Dermis blood vessel endothelial cell (primary cell): ENCODE data around the gene PERCC1. TPM values are rescaled to one million over a fixed set of nuclear protein-coding genes. Genes with fewer than 3 reads are reported as not detected.

Source experiments
- DNase-seq: peaks from one replicate; pipeline ENCODE4 v3.0.0; 2010
- total RNA-seq: library from RNA; depleted of rRNA; stranded (reverse); fragments of >200 nt; gene quantifications from 2 replicates; pipeline ENCODE4 v1.2.3, GENCODE V29; 2014

Gene PERCC1
- total RNA-seq, result not detected in 2 replicates

- DNase-seq, result no peak
These were observed at the start of gene PERCC1 for GRCh38 chr16:1430759-1431496. TSS of gene PERCC1 (plus strand) at chr16:1431078. CDS start at chr16:1432594, 1,516 bp downstream.

GRCh38 chr16:1381612-1382406 lies 49.1 kb upstream of the PERCC1 start:
- no peak for DNase-seq

GRCh38 chr16:1383556-1383955 lies 47.3 kb upstream of the PERCC1 start:
- DNase-seq, result no peak

- DNase-seq, result no peak
These were observed 45.6 kb upstream of the PERCC1 start for GRCh38 chr16:1385232-1385631.

DNA sequence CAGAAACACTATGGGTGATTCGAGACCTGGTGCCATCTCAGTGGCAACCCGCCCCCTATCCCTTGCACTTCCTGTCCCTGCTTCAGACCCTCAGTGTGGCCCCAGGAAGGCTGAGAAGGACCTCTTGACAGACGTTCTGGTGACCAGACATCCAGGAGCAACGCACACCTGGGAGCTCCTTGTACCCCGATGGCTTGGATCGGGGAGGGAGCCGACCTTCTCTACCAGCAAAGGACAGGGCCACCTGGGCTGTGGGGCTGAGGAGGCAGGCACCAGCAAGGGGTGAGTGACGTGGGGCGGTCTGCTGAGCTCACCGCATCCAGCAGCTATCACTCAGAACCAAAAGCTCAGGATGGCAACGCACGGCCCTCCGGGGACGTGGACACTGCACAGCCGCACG lies 43.5 kb upstream of the PERCC1 start:
- DNase-seq, result no peak

GRCh38 chr16:1389762-1390161 lies 41.1 kb upstream of the PERCC1 start:
- DNase-seq, result no peak

DNA sequence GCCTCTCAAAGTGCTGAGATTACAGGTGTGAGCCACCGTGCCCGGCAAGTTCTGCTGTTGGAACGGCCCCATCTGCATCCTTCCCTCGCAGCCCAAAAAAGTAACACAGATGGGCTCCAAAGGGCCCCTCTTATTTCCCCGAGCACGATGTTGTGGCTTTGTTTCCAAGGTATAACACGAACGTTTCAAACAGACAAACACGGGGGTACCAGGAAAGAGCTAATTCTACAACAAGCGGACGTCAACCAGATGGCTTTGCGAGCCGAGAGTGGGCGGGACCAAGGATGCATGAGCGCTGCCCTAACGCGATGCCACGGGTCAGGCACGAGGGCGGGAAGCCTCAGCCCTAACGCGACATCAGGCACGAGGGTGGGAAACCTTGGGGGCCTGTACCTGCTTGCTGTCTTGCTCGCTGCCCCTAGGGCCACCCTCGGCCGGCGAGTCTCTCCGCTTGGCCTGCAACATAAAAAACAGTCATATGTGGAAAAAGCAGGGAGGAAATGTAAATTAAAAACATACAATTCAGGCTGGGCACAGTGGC lies 40.6 kb upstream of the PERCC1 start:
- no peak for DNase-seq

- DNase-seq, result no peak
These were observed 38.1 kb upstream of the PERCC1 start for GRCh38 chr16:1392826-1393225.

- no peak for DNase-seq
These were observed 37.2 kb upstream of the PERCC1 start for GRCh38 chr16:1393613-1394176.

- DNase-seq, result no peak
These were observed 36.4 kb upstream of the PERCC1 start for GRCh38 chr16:1394367-1394951.

GRCh38 chr16:1395444-1396031 lies 35.3 kb upstream of the PERCC1 start:
- no peak for DNase-seq

- DNase-seq, result no peak
These were observed 33.1 kb upstream of the PERCC1 start for GRCh38 chr16:1397779-1398178.

- no peak for DNase-seq
These were observed 32.5 kb upstream of the PERCC1 start for GRCh38 chr16:1398351-1398750.

DNA sequence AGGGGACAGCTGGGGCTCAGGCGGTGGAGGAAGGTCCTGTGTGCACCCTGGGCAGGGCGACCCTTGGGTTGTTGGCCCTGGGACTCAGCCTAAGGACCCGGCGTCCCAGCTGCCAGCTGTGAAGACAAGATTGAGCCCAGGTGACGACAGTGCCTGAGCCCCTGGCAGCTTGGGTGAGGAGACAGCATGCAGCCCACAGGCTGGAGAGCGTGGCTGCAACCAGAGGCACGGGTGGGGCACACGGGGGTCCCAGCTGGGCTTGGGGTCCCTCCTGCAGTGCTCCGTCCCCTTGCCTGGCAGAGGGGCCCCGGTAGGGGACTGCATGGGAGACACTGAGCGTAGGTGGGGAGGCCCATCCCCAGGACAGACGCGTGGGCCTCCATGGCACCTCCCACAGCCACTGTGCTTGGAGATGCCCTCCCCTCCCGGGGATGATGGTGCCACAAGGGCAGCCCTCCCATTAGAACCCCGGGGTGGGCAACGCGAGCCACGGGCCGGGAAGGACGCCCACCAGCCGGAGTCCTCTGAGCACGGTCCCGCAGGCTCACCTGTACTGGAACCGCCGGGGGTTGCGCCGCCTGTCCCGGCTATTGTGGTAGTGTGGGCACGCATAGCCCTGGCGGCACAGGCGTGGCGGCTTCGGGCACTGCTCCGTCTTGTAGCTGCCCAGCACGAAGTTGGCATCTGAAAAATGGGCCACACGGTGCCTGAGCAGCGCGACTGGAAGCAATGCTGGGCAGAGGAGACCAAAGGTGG lies 31.9 kb upstream of the PERCC1 start:
- no peak for DNase-seq

DNA sequence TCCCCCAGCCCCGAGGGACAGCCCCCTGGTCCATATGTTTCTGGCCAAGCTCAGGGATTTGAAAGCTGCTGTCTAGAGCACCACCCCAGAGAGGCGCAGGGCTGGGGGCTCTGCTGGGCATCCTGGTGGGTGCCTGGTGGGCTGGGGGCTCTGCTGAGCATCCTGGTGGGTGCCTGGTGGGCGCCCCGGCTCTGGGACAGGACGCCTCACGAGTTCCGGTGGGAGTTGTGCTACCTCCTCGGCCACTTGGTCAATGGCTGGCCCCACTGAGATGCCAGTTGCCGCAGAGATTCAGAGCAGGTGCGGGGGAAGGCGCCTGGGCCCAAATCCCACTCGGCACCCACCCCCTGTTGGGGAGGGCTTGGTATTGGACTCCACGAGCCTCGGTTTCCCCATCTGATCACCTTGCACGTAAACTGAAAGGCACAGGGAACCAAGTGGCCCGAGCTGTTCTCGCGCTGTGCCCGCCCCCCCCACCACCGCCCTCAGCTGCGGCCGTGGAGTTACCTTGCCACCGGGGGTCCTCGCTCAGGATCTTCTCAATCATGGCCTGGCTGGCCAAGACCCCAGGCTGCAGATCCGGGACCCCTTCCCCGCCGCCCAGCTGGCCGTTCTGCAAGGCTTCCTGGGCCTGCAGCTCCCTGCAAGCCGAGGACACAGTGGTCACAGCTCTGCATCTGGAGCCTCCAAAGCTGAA lies 29.7 kb upstream of the PERCC1 start:
- DNase-seq, result no peak

DNA sequence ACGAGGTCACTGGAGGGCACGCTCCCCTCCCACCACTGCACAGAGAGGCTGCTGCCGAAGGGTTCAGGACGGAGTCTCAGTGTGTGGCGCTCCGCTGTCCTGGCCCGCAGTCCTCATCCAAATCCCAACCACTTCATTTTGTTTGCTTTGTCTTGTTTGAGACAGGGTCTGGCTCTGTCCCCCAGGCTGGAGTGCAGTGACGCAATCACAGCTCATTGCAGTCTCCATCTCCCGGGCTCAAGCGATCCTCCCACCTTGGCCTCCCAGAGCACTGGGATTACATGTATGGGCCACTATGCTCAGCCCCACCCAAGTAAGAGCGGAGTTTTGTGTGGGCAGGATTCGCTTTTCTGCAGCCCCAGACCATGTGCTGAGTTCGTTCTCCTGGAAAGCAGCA lies 29.1 kb upstream of the PERCC1 start:
- no peak for DNase-seq

- DNase-seq, result no peak
These were observed 27.8 kb upstream of the PERCC1 start for GRCh38 chr16:1403036-1403435.

DNA sequence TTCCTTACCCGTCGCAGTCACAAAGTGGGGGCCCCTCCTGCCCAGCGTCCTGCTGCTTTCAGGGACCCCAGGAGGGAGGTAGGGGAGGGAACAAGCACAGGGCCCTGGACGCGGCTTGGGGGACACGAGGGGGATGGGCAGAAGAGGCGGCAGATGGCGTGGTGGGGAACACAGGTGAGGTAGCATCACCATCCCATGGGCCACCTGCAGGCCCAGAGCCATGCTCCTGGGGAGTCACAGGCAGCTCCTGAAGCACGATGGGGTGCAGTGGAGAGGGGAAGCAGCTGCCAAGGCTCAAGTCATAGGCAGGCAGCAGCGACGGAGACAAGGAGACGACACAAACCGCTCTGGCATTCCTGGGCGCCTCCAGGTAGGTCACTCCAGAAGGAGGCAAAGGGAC lies 27.1 kb upstream of the PERCC1 start:
- DNase-seq, result no peak

GRCh38 chr16:1407753-1408152 lies 23.1 kb upstream of the PERCC1 start:
- peak; percentile 7 for DNase-seq

DNA sequence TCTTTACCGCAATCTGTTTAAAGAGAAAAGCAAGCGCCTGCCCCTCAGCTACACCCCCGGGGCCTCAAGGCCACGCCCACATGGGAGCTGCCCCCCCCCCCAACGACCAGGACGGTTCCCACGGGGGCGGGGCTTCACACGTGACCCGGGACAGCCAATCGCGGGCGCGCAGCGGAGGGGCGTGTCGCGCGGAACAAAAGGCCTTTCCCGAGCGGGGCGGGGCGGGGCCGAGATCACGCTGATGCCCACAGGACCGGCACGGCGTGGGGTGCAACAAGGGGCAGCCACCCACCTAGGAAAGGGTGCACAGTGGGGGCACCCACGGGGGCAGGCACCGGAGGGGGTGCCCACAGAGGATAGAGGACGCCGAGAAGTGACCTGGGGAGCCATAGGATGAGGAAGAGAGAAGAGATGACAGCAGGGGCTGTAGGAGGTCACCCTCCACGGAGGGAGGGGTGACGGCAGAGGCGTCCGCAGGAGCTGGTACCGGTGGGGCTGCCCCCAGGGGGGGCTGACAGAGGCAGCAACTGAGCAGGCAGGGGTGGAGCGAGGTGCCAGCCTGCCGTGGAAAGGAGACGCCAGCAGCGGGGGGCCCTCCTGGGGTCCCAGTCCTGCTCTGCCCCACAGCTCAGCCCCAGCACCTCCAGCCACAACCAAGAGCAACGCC lies 22.6 kb upstream of the PERCC1 start:
- DNase-seq, result peak; percentile 95

DNA sequence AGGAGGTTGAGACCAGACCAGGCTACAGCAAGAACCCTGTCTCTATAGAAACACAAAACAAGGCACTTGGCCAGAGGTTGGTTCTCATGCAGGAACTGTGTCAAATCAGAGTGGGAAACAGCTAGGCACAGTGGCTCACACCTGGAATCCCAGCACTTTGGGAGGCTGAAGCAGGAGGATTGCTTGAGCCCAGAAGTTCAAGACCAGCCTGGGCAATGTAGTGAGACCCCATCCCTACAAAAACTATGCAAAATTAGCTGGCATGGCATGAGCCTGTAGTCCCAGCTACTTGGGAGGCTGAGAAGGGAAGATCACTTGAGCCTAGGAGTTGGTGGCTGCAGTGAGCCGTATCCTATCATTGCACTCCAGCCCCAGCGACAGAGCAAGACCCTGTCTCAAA lies 18.0 kb upstream of the PERCC1 start:
- no peak for DNase-seq
